AG04449 (cell line): ENCODE data around the gene SCRT2.
"Not testable (repeated sequence)": the region's sequence is repeated elsewhere in the genome, so short reads cannot be mapped to it uniquely, and the experiment has no call there.

Experiments
- CTCF ChIA-PET: fragments of 350-600 bp; formaldehyde crosslinking; extraction: SDS; loops from one replicate; lab custom pipeline; 2021; ENCODE audit warnings: antibody characterized with exemption; lab: Yijun Ruan, JAX
- POLR2A ChIA-PET: fragments of 400-600, 350-600 bp; formaldehyde crosslinking; extraction: SDS; loops from one replicate; lab custom pipeline; 2020; ENCODE audit warnings: antibody characterized with exemption, inconsistent platforms; lab: Yijun Ruan, JAX
- DNase-seq: peaks from one replicate; pipeline ENCODE4 v3.0.0-alpha.2; 2010; ENCODE audit warnings: low read depth, low spot score
- H3K4me3 ChIP-seq: 2 replicates; pipeline ENCODE4 v1.5.1; 2011; ENCODE audit warnings: low read depth, mild to moderate bottlenecking, control low read depth, low read length
- CTCF ChIP-seq: IDR thresholded peaks from one replicate; pipeline ENCODE4 v1.5.1; 2011; ENCODE audit warnings: mild to moderate bottlenecking, moderate library complexity, low read length, control low read depth, inconsistent platforms; ENCODE audit not compliant: insufficient read depth; ENCODE audit errors: missing control alignments

The SCRT2 gene

GRCh38 chr20:675453-676314 lies at the start of gene SCRT2:
Gene SCRT2 (minus strand): TSS chr20:675802. CDS start chr20:675601, 201 bp downstream.
- TF ChIP-seq CTCF: no peak
- ChIA-PET CTCF (interaction anchor here (1.0 to 1.1 kb wide), 2 partner anchors 9 to 10 kb away, joined by 3 to 6 read pairs; no protein-coding TSS in a partner anchor), POLR2A (no interaction called here)
- no peak within 1 kb of the TSS for H3K4me3 ChIP-seq
- DNase-seq: no peak

- POLR2A ChIA-PET, DNase-seq, H3K4me3 ChIP-seq: not testable (repeated sequence)
- CTCF ChIA-PET: interaction anchor here (2.0 to 4.3 kb wide), 2 partner anchors 14 to 162 kb away, joined by 6 to 31 read pairs; no protein-coding TSS in a partner anchor
Measured at GRCh38 chr20:724797-725196, 49.2 kb upstream of the SCRT2 start.

- DNase-seq: no peak
- no peak for TF ChIP-seq CTCF
- no peak overlapping the region for H3K4me3 ChIP-seq
- CTCF ChIA-PET: interaction anchor here (4.3 kb wide), 1 partner anchor 161 kb away, joined by 31 read pairs; no protein-coding TSS in a partner anchor
- POLR2A ChIA-PET: no interaction called here
Measured at GRCh38 chr20:723756-724155, 48.2 kb upstream of the SCRT2 start.

GRCh38 chr20:722822-723644 lies 47.4 kb upstream of the SCRT2 start:
- ChIA-PET POLR2A (no interaction called here), CTCF (interaction anchor here (1.5 to 4.3 kb wide), 2 partner anchors 16 to 161 kb away, joined by 4 to 31 read pairs; no protein-coding TSS in a partner anchor)
- TF ChIP-seq CTCF: no peak
- DNase-seq: no peak
- no peak overlapping the region for H3K4me3 ChIP-seq

GRCh38 chr20:721876-722275 lies 46.3 kb upstream of the SCRT2 start:
- H3K4me3 ChIP-seq: no peak overlapping the region
- ChIA-PET CTCF (interaction anchor here (0.7 to 1.5 kb wide), 2 partner anchors 17 to 19 kb away, joined by 3 to 4 read pairs; no protein-coding TSS in a partner anchor), POLR2A (no interaction called here)
- DNase-seq: no peak
- TF ChIP-seq CTCF: no peak

- ChIA-PET CTCF (interaction anchor here (0.6 to 0.7 kb wide), 2 partner anchors 9 to 21 kb away, joined by 3 read pairs; no protein-coding TSS in a partner anchor), POLR2A (no interaction called here)
- TF ChIP-seq CTCF: no peak
- no peak for DNase-seq
- H3K4me3 ChIP-seq: no peak overlapping the region
Measured at GRCh38 chr20:719816-720215, 44.2 kb upstream of the SCRT2 start.
